HL-60/S4 (cell line): ENCODE measurements around the gene PROC.

ENCODE experiments used
- in situ Hi-C: fragments of 300-500 bp; cut with MboI; formaldehyde crosslinking; loops from 2 replicates; pipeline ENCODE4 v1.14.3; 2022; ENCODE audit warnings: low sequenced_read_pairs

Gene PROC

DNA sequence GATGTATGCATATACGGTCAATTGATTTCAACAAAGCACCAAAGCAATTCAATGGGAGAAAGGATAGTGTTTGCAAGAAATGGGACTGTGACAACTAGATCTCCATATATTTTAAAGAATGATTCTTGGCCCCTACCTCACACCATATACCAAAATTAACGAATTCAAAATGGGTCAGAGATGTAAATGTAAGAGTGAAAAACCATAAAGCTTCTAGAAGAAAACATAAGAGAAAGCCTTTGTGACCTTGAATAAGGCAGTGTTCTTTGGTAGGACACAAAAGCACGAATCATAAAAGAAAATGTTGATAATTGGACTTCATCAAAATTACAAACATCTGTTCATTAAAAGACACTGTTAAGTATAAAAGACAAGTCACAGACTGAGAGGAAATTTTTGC is 5.0 kb upstream of the PROC start:
- in situ Hi-C loops = no loop called here

- in situ Hi-C loops = no loop called here
Measured at GRCh38 chr2:127413782-127414637, 4.2 kb upstream of the PROC start.

DNA sequence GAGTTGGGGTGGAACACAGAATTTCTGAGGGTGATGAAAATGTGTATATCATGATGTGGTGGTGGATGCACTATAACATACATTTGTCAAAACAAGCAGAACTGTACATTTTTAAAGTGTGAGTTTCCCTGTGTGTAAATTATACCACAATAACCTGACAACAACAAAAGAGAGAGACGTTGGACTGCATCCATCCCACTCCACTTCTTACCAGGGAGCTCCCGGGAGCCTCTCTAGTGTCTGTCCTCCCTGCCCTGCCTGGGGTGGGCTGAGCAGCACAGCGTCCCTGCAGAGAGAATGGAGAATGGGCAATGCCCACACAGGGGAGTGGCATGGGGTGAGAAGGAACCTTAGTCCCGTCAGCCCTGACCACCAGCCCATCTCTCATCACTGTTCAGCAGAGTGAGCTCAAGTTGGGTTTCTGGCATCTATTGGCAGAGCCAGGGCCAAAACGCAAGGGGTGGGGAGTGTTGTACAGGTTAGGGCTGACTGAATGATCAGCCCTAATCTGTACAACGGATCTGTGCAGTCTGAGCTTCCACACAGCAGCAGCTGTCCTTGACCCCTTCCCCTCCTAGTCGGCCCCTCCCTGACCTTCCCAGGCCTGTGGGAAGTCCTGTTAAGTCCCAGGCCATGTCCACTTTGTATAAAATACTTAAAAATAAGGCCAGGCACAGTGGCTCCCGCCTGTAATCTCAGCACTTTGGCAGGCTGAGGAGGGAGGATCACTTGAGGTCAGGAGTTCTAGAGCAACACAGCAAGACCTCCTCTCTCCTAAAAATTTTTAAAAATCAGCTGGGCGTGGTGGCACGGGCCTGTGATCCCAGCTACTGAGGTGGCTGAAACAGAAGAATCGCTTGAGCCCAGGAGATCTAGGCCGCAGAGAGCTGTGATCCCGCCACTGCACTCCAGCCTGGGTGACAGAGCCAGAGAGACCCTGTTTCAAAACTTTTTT is 3.3 kb upstream of the PROC start:
- in situ Hi-C loops = no loop called here

GRCh38 chr2:127415593-127416505 is 2.4 kb upstream of the PROC start:
- in situ Hi-C loops = no loop called here

- in situ Hi-C loops = no loop called here
Measured at GRCh38 chr2:127416506-127417001, 1.7 kb upstream of the PROC start.

DNA sequence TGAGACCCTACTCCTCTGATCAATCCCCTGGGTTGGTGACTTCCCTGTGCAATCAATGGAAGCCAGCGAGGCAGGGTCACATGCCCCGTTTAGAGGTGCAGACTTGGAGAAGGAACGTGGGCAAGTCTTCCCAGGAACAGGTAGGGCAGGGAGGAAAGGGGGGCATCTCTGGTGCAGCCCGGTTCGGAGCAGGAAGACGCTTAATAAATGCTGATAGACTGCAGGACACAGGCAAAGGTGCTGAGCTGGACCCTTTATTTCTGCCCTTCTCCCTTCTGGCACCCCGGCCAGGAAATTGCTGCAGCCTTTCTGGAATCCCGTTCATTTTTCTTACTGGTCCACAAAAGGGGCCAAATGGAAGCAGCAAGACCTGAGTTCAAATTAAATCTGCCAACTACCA is 821 bp upstream of the PROC start:
- in situ Hi-C loops = no loop called here

GRCh38 chr2:127419112-127419430 is 844 bp downstream of the PROC start:
- in situ Hi-C loops = no loop called here

- in situ Hi-C loops = no loop called here
Measured at GRCh38 chr2:127419448-127420038, 1.3 kb downstream of the PROC start.

- in situ Hi-C loops = no loop called here
Measured at GRCh38 chr2:127420039-127420864, 2.0 kb downstream of the PROC start.

GRCh38 chr2:127421116-127421800 is 3.0 kb downstream of the PROC start:
- in situ Hi-C loops = no loop called here

- in situ Hi-C loops = no loop called here
Measured at GRCh38 chr2:127421871-127422558, 3.8 kb downstream of the PROC start.

GRCh38 chr2:127422559-127423477 is 4.6 kb downstream of the PROC start:
- in situ Hi-C loops = no loop called here

DNA sequence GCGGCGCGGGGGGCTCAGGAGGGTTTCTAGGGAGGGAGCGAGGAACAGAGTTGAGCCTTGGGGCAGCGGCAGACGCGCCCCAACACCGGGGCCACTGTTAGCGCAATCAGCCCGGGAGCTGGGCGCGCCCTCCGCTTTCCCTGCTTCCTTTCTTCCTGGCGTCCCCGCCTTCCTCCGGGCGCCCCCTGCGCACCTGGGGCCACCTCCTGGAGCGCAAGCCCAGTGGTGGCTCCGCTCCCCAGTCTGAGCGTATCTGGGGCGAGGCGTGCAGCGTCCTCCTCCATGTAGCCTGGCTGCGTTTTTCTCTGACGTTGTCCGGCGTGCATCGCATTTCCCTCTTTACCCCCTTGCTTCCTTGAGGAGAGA is 5.2 kb downstream of the PROC start:
- in situ Hi-C loops = no loop called here

DNA sequence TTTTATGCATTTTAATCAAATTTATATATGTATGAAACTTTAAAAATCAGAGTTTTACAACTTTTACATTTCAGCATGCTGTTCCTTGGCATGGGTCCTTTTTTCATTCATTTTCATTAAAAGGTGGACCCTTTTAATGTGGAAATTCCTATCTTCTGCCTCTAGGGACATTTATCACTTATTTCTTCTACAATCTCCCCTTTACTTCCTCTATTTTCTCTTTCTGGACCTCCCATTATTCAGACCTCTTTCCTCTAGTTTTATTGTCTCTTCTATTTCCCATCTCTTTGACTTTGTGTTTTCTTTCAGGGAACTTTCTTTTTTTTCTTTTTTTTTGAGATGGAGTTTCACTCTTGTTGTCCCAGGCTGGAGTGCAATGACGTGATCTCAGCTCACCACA is 5.7 kb downstream of the PROC start:
- in situ Hi-C loops = no loop called here

GRCh38 chr2:127424598-127425520 is 6.6 kb downstream of the PROC start:
- in situ Hi-C loops = no loop called here
